ENCODE measurements around the gene UBXN7. TPM values are rescaled to one million over a fixed set of nuclear protein-coding genes. Genes with fewer than 3 reads are reported as not detected.
"Not testable (repeated sequence)": the region's sequence is repeated elsewhere in the genome, so short reads cannot be mapped to it uniquely, and the experiment has no call there.

The UBXN7 gene
- total and polyA plus RNA-seq, 2 experiments from 2014 or later, result 13.9 to 40.2 TPM

DNA sequence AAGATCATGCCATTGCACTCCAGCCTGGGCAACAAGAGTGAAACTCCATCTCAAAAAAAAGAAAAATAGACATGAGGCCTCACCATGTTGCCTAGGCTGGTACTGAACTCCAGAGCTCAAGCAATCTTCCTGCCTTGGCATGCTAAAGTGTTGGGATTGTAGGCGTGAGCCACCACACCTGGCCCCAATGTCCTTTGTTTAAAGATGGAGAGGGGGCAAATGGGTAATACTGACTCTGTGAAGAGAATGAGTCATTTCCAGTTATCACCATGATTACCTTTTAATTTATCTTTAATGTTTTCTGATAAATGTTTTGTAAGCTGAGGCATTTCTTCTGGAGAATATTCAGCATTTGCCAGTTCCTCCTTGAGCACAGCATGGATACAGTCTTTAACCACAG is 116.4 kb downstream of the UBXN7 start:
- WGBS, 2 experiments (ENCODE audit: low coverage in 1 of 2, low lambda C conversion rate in 2 of 2, missing lambda C conversion rate in 2 of 2), result 83 to 85% methylated on average over 1 of the region's 1 CpG
- H3K4me3 ChIP-seq, result no peak overlapping the region

DNA sequence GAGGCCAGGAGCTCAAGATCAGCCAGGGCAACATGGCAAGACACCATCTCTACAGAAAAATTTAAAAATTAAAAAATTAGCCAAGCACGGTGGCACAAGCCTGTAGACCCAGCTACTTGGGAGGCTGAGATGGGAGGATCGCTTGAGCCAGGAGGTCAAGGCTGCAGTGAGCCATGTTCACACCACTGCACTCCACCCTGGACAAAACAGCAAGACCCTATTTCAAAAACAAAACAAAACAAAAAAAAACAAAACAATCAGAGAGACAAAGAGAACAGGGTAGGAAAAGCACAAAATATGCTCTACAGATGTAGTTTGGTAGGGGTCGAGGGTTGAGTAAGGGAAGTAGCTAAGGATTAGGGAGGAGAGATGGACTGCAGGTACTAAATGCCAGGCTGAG is 117.6 kb downstream of the UBXN7 start:
- Histone ChIP-seq H3K79me2 (ENCODE audit: insufficient read depth) (peaks cover 10% of the 10 kb centered on the region; the same call in 1 of the 2 replicates), H3K27me3 (replicated peaks; ENCODE audit: insufficient read depth) (no peaks in the 10 kb centered on the region)

More for the DNA sequence above, 116.4 kb downstream of the UBXN7 start:
- Histone ChIP-seq H3K9me3 (ENCODE audit: low read depth) (no peaks in the 10 kb centered on the region), H3K36me3 (ENCODE audit: low read depth) (no peaks in the 10 kb centered on the region), H4K20me1 (ENCODE audit: insufficient read depth) (no peaks in the 10 kb centered on the region), H3K4me1 (ENCODE audit: insufficient read depth) (peaks cover 5% of the 10 kb centered on the region; the same call in 1 of the 2 replicates), H3K9me2 (ENCODE audit: insufficient read depth) (no peaks in the 10 kb centered on the region), H3K4me2 (ENCODE audit: unreplicated experiment) (no peak overlapping the region), H3K79me2 (ENCODE audit: insufficient read depth) (peaks cover 10% of the 10 kb centered on the region; the same call in 1 of the 2 replicates), H3K9ac (no peak overlapping the region), H3F3A (ENCODE audit: insufficient read depth) (0 out of 2 replicates have a peak, but pooled peaks cover 3% of the 10 kb centered on the region), H3K27ac (no peak overlapping the region), H2AFZ (no peak overlapping the region), H3K27me3 (replicated peaks; ENCODE audit: insufficient read depth) (no peaks in the 10 kb centered on the region)
- in situ Hi-C loops (cut with MboI), result no loop called here
- TF ChIP-seq EZH2phosphoT487 (IDR thresholded peaks at IDR 0.05; ENCODE audit: insufficient read depth, low read depth) (no peak), EZH2 (IDR thresholded peaks at IDR 0.05; ENCODE audit: insufficient read depth, poor library complexity, severe bottlenecking) (no peak)
- DNase-seq, result no peak

GRCh38 chr3:196314086-196314485 is 118.1 kb downstream of the UBXN7 start:
- H3K4me2 ChIP-seq (ENCODE audit: unreplicated experiment); H4K20me1 ChIP-seq (ENCODE audit: insufficient read depth); in situ Hi-C loops (cut with MboI); H3K79me2 ChIP-seq (ENCODE audit: insufficient read depth); H3K4me1 ChIP-seq (ENCODE audit: insufficient read depth); H3K4me3 ChIP-seq; H3K27ac ChIP-seq; DNase-seq; H3K36me3 ChIP-seq (ENCODE audit: low read depth); H3K9me2 ChIP-seq (ENCODE audit: insufficient read depth); H3F3A ChIP-seq (ENCODE audit: insufficient read depth); H3K27me3 ChIP-seq (replicated peaks; ENCODE audit: insufficient read depth); H3K9me3 ChIP-seq (ENCODE audit: low read depth); H2AFZ ChIP-seq; H3K9ac ChIP-seq: not testable (repeated sequence)
- 87 to 90% methylated on average over 7 of the region's 7 CpGs for WGBS, 2 experiments (ENCODE audit: low coverage in 1 of 2, low lambda C conversion rate in 2 of 2, missing lambda C conversion rate in 2 of 2)

More for the DNA sequence above, 117.6 kb downstream of the UBXN7 start:
- Histone ChIP-seq H2AFZ (no peak overlapping the region), H3F3A (ENCODE audit: insufficient read depth) (0 out of 2 replicates have a peak, but pooled peaks cover 3% of the 10 kb centered on the region), H3K27ac (no peak overlapping the region), H3K4me2 (ENCODE audit: unreplicated experiment) (no peak overlapping the region), H3K9me3 (ENCODE audit: low read depth) (no peaks in the 10 kb centered on the region), H3K36me3 (ENCODE audit: low read depth) (no peaks in the 10 kb centered on the region), H4K20me1 (ENCODE audit: insufficient read depth) (no peaks in the 10 kb centered on the region), H3K4me1 (ENCODE audit: insufficient read depth) (peaks cover 5% of the 10 kb centered on the region; the same call in 1 of the 2 replicates), H3K9ac (no peak overlapping the region), H3K9me2 (ENCODE audit: insufficient read depth) (no peaks in the 10 kb centered on the region), H3K4me3 (no peak overlapping the region)
- no peak for TF ChIP-seq EZH2phosphoT487 (IDR thresholded peaks at IDR 0.05; ENCODE audit: insufficient read depth, low read depth)
- TF ChIP-seq EZH2 (IDR thresholded peaks at IDR 0.05; ENCODE audit: insufficient read depth, poor library complexity, severe bottlenecking), result no peak
- WGBS, 2 experiments (ENCODE audit: low coverage in 1 of 2, low lambda C conversion rate in 2 of 2, missing lambda C conversion rate in 2 of 2), result 82 to 84% methylated on average over 3 of the region's 3 CpGs
- in situ Hi-C loops (cut with MboI), result no loop called here
- DNase-seq, result no peak

DNA sequence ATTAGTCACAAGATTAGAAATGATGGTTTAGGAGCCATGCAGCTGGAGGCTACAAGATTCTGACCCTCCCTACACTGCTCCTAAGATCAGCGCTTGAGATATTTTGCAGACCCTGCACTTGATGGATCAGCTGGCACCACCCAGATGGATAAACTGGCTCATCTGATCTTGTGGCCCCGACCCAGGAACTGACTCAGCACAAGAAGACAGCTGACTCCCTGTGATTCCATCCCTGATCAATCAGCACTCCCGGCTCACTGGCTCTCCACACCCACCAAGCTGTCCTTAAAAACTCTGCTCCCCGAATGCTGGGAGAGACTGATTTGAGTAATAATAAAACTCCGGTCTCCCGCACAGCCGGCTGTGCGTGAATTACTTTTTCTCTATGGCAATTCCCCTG is 129.3 kb downstream of the UBXN7 start:
- DNase-seq; H3K4me3 ChIP-seq; H4K20me1 ChIP-seq (ENCODE audit: insufficient read depth); H3K4me2 ChIP-seq (ENCODE audit: unreplicated experiment); in situ Hi-C loops (cut with MboI); H3K36me3 ChIP-seq (ENCODE audit: low read depth); H3K27ac ChIP-seq; H3K9me2 ChIP-seq (ENCODE audit: insufficient read depth); H3K9me3 ChIP-seq (ENCODE audit: low read depth); H3K79me2 ChIP-seq (ENCODE audit: insufficient read depth); H3F3A ChIP-seq (ENCODE audit: insufficient read depth); H3K27me3 ChIP-seq (replicated peaks; ENCODE audit: insufficient read depth); H2AFZ ChIP-seq; H3K4me1 ChIP-seq (ENCODE audit: insufficient read depth); H3K9ac ChIP-seq: not testable (repeated sequence)
- 83 to 86% methylated on average over 8 of the region's 8 CpGs for WGBS, 2 experiments (ENCODE audit: low coverage in 1 of 2, low lambda C conversion rate in 2 of 2, missing lambda C conversion rate in 2 of 2)

GRCh38 chr3:196302551-196302950 is 129.7 kb downstream of the UBXN7 start:
- DNase-seq; H3K4me1 ChIP-seq (ENCODE audit: insufficient read depth); H3K9me2 ChIP-seq (ENCODE audit: insufficient read depth); H3K27me3 ChIP-seq (replicated peaks; ENCODE audit: insufficient read depth); H3K27ac ChIP-seq; H3K36me3 ChIP-seq (ENCODE audit: low read depth); H4K20me1 ChIP-seq (ENCODE audit: insufficient read depth); in situ Hi-C loops (cut with MboI); H3F3A ChIP-seq (ENCODE audit: insufficient read depth); H3K9ac ChIP-seq; H2AFZ ChIP-seq; H3K9me3 ChIP-seq (ENCODE audit: low read depth); H3K79me2 ChIP-seq (ENCODE audit: insufficient read depth); H3K4me3 ChIP-seq; H3K4me2 ChIP-seq (ENCODE audit: unreplicated experiment): not testable (repeated sequence)
- 89 to 90% methylated on average over 7 to 9 of the region's 10 CpGs for WGBS, 2 experiments (ENCODE audit: low coverage in 1 of 2, low lambda C conversion rate in 2 of 2, missing lambda C conversion rate in 2 of 2)

All from GM23248 (cell line).